ENCODE data around the gene STK24. TPM values are rescaled to one million over a fixed set of nuclear protein-coding genes. Genes with fewer than 3 reads are reported as not detected.

STK24 gene
- total and polyA plus RNA-seq, 2 of the 4 experiments (the other 2 are of a cell fraction), result 29.2 to 43.4 TPM

- Histone ChIP-seq H4K20me1 (ENCODE audit: insufficient read depth, low read length) (peaks cover 98% of the 10 kb centered on the region), H2BK15ac (ENCODE audit: low read depth, low read length) (no peak overlapping the region), H4K8ac (ENCODE audit: low read depth in 2 of 2, low read length in 2 of 2) (no peak overlapping the region), H3K9ac (ENCODE audit: low read depth, low read length) (no peak overlapping the region), H3K18ac (ENCODE audit: low read depth, low read length) (no peak overlapping the region), H3K27ac (ENCODE audit: insufficient read depth, low read length) (no peak overlapping the region), H3K14ac (replicated peaks; ENCODE audit: low read depth, low read length) (no peak overlapping the region), H3K4me2 (ENCODE audit: low read depth, low read length) (no peak overlapping the region), H2BK120ac (ENCODE audit: low read depth, low read length) (no peak overlapping the region), H2BK20ac (ENCODE audit: low read depth, low read length) (no peak overlapping the region), H3K4ac (ENCODE audit: low read depth, low read length) (no peak overlapping the region), H3K79me1 (ENCODE audit: low read depth in 1 of 2, low read length in 2 of 2) (peaks cover 32 to 94% of the 10 kb centered on the region in 2 experiments), H3K9me1 (ENCODE audit: insufficient read depth, low read length) (peaks cover 46% of the 10 kb centered on the region), H2AFZ (replicated peaks; ENCODE audit: low read length, poor library complexity) (no peak overlapping the region), H3K36me3 (ENCODE audit: control insufficient read depth, insufficient read depth, low read length) (no peaks in the 10 kb centered on the region), H3K9me3 (ENCODE audit: control insufficient read depth, insufficient read depth, low read length) (no peaks in the 10 kb centered on the region), H4K5ac (ENCODE audit: low read depth, low read length) (no peak overlapping the region), H4K91ac (ENCODE audit: insufficient read depth, low read depth, low read length) (no peak overlapping the region), H3K4me3 (ENCODE audit: insufficient read depth, low read depth, low read length) (no peak overlapping the region), H2AK5ac (ENCODE audit: low read depth, low read length) (no peak overlapping the region), H3K27me3 (ENCODE audit: control insufficient read depth, insufficient read depth, low read length) (no peaks in the 10 kb centered on the region), H3K23ac (ENCODE audit: low read depth, low read length) (0 out of 2 replicates have a peak overlapping the region, but pooled peaks have one; percentile 59), H3K4me1 (ENCODE audit: control insufficient read depth, insufficient read depth, low read length) (peaks cover 8% of the 10 kb centered on the region), H3K56ac (ENCODE audit: extremely low read depth, insufficient read depth, low read length) (no peak overlapping the region), H2BK5ac (ENCODE audit: low read depth, low read length, poor library complexity, severe bottlenecking) (no peak overlapping the region), H2AK9ac (replicated peaks; ENCODE audit: low read depth, low read length, poor library complexity) (no peak overlapping the region)
- CTCF ChIA-PET, result no interaction called here
- WGBS, 2 experiments (ENCODE audit: extremely low coverage in 2 of 2, insufficient read length in 1 of 2), result 100% methylated on average over 1 of the region's 3 CpGs; no CpG with 5 or more reads in 1 of the 2 experiments
- POLR2A ChIA-PET (ENCODE audit: unreplicated experiment), result no interaction called here
- dilution Hi-C loops (cut with HindIII; ENCODE audit: low sequenced_read_pairs, unreplicated experiment), result no loop called here
- DNase-seq (no peak), ATAC-seq (ENCODE audit: low read depth) (no peak)
- no TSS peak for BruUV-seq (replicated peaks)
- intact Hi-C loops (cut with micrococcal nuclease), result no loop called here
- TF ChIP-seq MXI1 (IDR thresholded peaks at IDR 0.05; ENCODE audit: borderline replicate concordance, low read depth, low read length) (no peak), CEBPB (IDR thresholded peaks at IDR 0.05; ENCODE audit: low read depth, low read length) (no peak), NFE2L2 (IDR thresholded peaks at IDR 0.05; ENCODE audit: low read depth, low read length) (no peak), FOS (IDR thresholded peaks at IDR 0.05; ENCODE audit: low read depth, low read length) (no peak), USF2 (IDR thresholded peaks at IDR 0.05; ENCODE audit: low read depth, low read length) (no peak), SMC3 (IDR thresholded peaks at IDR 0.05; ENCODE audit: low read depth, low read length) (no peak), MAZ (IDR thresholded peaks at IDR 0.05; ENCODE audit: borderline replicate concordance, low read depth, low read length) (no peak), RFX5 (IDR thresholded peaks at IDR 0.05; ENCODE audit: low read depth, low read length) (no peak), CTCF (conservative IDR thresholded peaks at IDR 0.05; ENCODE audit: low read depth, low read length) (no peak), MAFK (IDR thresholded peaks at IDR 0.05; ENCODE audit: low read depth, low read length) (no peak), RAD21 (IDR thresholded peaks at IDR 0.05; ENCODE audit: low read length) (no peak), BHLHE40 (IDR thresholded peaks at IDR 0.05; ENCODE audit: low read depth, low read length) (no peak), ELK1 (IDR thresholded peaks at IDR 0.05; ENCODE audit: borderline replicate concordance, low read depth, low read length) (no peak), RCOR1 (IDR thresholded peaks at IDR 0.05; ENCODE audit: insufficient replicate concordance, low read length) (no peak)
- in situ Hi-C loops (cut with MboI; ENCODE audit: low sequenced_read_pairs), result no loop called here
These were observed 44.7 kb downstream of the STK24 start for GRCh38 chr13:98532254-98532653.
